ENCODE data around the gene OR8G5.

OR8G5 gene

GRCh38 chr11:124256076-124256475 lies at the start of gene OR8G5:
Gene OR8G5 (plus strand): TSS chr11:124256376. CDS start chr11:124264932, 8,556 bp downstream.
- TF ChIP-seq CTCF (IDR thresholded peaks at IDR 0.05; ENCODE audit: insufficient read depth, missing control alignments): no peak
- DNase-seq (ENCODE audit: insufficient read length, low spot score) (no peak), FAIRE-seq (no peak)

- no peak for FAIRE-seq
- no peak for DNase-seq (ENCODE audit: insufficient read length, low spot score)
- no peak for TF ChIP-seq CTCF (IDR thresholded peaks at IDR 0.05; ENCODE audit: insufficient read depth, missing control alignments)
Measured at GRCh38 chr11:124207102-124207792, 48.9 kb upstream of the OR8G5 start.

- TF ChIP-seq CTCF (IDR thresholded peaks at IDR 0.05; ENCODE audit: insufficient read depth, missing control alignments): no peak
- no peak for FAIRE-seq
- no peak for DNase-seq (ENCODE audit: insufficient read length, low spot score)
Measured at GRCh38 chr11:124209824-124210357, 46.3 kb upstream of the OR8G5 start.

- DNase-seq (ENCODE audit: insufficient read length, low spot score) (no peak), FAIRE-seq (no peak)
- TF ChIP-seq CTCF (IDR thresholded peaks at IDR 0.05; ENCODE audit: insufficient read depth, missing control alignments): no peak
Measured at GRCh38 chr11:124210421-124210820, 45.8 kb upstream of the OR8G5 start.

- DNase-seq (ENCODE audit: insufficient read length, low spot score) (no peak), FAIRE-seq (no peak)
- TF ChIP-seq CTCF (IDR thresholded peaks at IDR 0.05; ENCODE audit: insufficient read depth, missing control alignments): no peak
Measured at GRCh38 chr11:124211321-124211720, 44.9 kb upstream of the OR8G5 start.

- FAIRE-seq (no peak), DNase-seq (ENCODE audit: insufficient read length, low spot score) (no peak)
- no peak for TF ChIP-seq CTCF (IDR thresholded peaks at IDR 0.05; ENCODE audit: insufficient read depth, missing control alignments)
Measured at GRCh38 chr11:124214027-124214426, 42.1 kb upstream of the OR8G5 start.

- no peak for DNase-seq (ENCODE audit: insufficient read length, low spot score)
- FAIRE-seq: no peak
- no peak for TF ChIP-seq CTCF (IDR thresholded peaks at IDR 0.05; ENCODE audit: insufficient read depth, missing control alignments)
Measured at GRCh38 chr11:124219126-124219525, 37.0 kb upstream of the OR8G5 start.
